Measurements from ENCODE around the gene SYNPO2. TPM values are rescaled to one million over a fixed set of nuclear protein-coding genes. Genes with fewer than 3 reads are reported as not detected.

Gene SYNPO2
- total RNA-seq, 1 experiment from 2014 or later, result 0.93 TPM

DNA sequence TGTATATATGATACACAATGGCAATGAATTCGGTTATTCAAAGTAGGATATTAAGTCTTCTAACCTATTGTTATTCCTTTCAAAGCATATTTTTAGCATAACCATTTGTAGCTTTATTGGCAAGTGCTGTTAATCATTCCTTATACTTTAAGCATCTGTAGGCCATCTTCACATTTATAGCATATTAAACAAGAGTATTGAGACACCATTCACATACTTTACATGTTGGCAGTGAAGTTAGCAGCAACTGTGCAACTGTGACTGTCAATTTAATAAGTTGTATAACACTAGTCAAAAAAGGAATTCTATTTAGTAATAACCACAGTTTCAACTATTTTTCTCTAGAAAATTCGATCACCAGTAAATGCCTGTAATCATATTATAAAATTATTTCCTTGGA, 139.6 kb downstream of the SYNPO2 start:
- Histone ChIP-seq H3K9me2 (ENCODE audit: insufficient read depth) (no peaks in the 10 kb centered on the region), H3K27me3 (ENCODE audit: insufficient read depth, low read length) (no peaks in the 10 kb centered on the region), H3K9me3 (ENCODE audit: control insufficient read depth in 1 of 2, insufficient read depth in 1 of 2, low read depth in 1 of 2, low read length in 2 of 2) (no peaks in the 10 kb centered on the region), H3K36me3 (ENCODE audit: control insufficient read depth in 1 of 2, insufficient read depth in 2 of 2, low read length in 2 of 2) (no peaks in the 10 kb centered on the region), H3K9ac (ENCODE audit: low read length) (no peak overlapping the region), H2AFZ (ENCODE audit: low read depth, low read length, poor library complexity, severe bottlenecking) (no peak overlapping the region), H3K79me2 (ENCODE audit: insufficient read depth, low read length) (no peaks in the 10 kb centered on the region), H4K20me1 (ENCODE audit: insufficient read depth) (no peaks in the 10 kb centered on the region), H3K27ac (ENCODE audit: low read depth, low read length) (no peak overlapping the region), H3K4me2 (ENCODE audit: low read length) (no peak overlapping the region), H3K4me3 (replicated peaks in 1 of 2; ENCODE audit: low read depth in 1 of 2, low read length in 2 of 2) (no peak overlapping the region), H3K4me1 (ENCODE audit: control insufficient read depth in 1 of 2, insufficient read depth in 2 of 2, low read length in 2 of 2) (peaks cover 2 to 12% of the 10 kb centered on the region in 2 experiments; a peak in 2 of 4 replicates)
- DNase-seq (ENCODE audit: low read depth, low spot score) (no peak), ATAC-seq (no peak)
- ChIA-PET POLR2A (no interaction called here), RAD21 (ENCODE audit: low non-redundant PET in 1 of 2, low total read pairs in 2 of 2, uncharacterized antibody in 2 of 2, unreplicated experiment in 2 of 2) (no interaction called here), CTCF (interaction anchor here (6.4 kb wide), 1 partner anchor 14 kb away, joined by 37 read pairs; no protein-coding TSS in a partner anchor)
- TF ChIP-seq POLR2A (IDR thresholded peaks at IDR 0.05; ENCODE audit: borderline replicate concordance, extremely low read depth, insufficient read depth, insufficient read length) (no peak), EGR1 (IDR thresholded peaks at IDR 0.05; ENCODE audit: low read depth) (no peak), EZH2phosphoT487 (IDR thresholded peaks at IDR 0.05; ENCODE audit: borderline replicate concordance) (no peak), FOSL1 (IDR thresholded peaks at IDR 0.05; ENCODE audit: low read depth) (no peak), ZNF274 (IDR thresholded peaks at IDR 0.05; ENCODE audit: low read depth, low read length) (no peak), SRF (IDR thresholded peaks at IDR 0.05; ENCODE audit: low read depth) (no peak), ELF1 (IDR thresholded peaks at IDR 0.05; ENCODE audit: borderline replicate concordance, low read depth) (no peak), JUND (IDR thresholded peaks at IDR 0.05) (no peak), SIN3A (IDR thresholded peaks at IDR 0.05; ENCODE audit: low read depth) (no peak), TCF7L2 (IDR thresholded peaks at IDR 0.05; ENCODE audit: borderline replicate concordance, extremely low read depth, insufficient read depth, insufficient read length) (no peak), POLR2AphosphoS5 (IDR thresholded peaks at IDR 0.05; ENCODE audit: low read depth, low read length) (no peak), CTCF (IDR thresholded peaks at IDR 0.05 in 2 of 3, conservative IDR thresholded peaks at IDR 0.05 in 1 of 3; ENCODE audit: borderline replicate concordance in 1 of 3, insufficient read depth in 1 of 3, low read depth in 2 of 3, low read length in 2 of 3) (no peak)
- TF ChIP-seq, protein P1, sequence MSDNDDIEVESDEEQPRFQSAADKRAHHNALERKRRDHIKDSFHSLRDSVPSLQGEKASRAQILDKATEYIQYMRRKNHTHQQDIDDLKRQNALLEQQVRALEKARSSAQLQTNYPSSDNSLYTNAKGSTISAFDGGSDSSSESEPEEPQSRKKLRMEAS (IDR thresholded peaks at IDR 0.05), result no peak
- intact Hi-C loops (cut with micrococcal nuclease), result no loop called here
- BruUV-seq (replicated peaks), result no TSS peak
